K562 (cell line): Measurements from ENCODE around the gene ERP44. TPM values are rescaled to one million over a fixed set of nuclear protein-coding genes. Genes with fewer than 3 reads are reported as not detected.

Source experiments
- ATAC-seq: fragments of 200-7000 bp; cut with Tn5 transposase; 3 replicates; pipeline ENCODE4 v1.9.1; 2020; ENCODE audit warnings: moderate library complexity
- BruUV-seq: library from RNA; stranded (reverse); fragments of 400-500 nt; replicated peaks from 2 replicates; lab custom pipeline; 2021; lab: Mats Ljungman, UMichigan
- CTCF ChIA-PET: fragments of 300-600 bp; formaldehyde crosslinking; extraction: SDS; loops from one replicate; lab custom pipeline; 2021; ENCODE audit warnings: low intra/inter-chr PET ratio; lab: Yijun Ruan, JAX
- POLR2A ChIA-PET: fragments of 300-600, 350-650 bp; sonication (Branson Sonifier 250); formaldehyde crosslinking; extraction: SDS; loops from one replicate; lab custom pipeline; 2021; ENCODE audit warnings: antibody characterized with exemption, inconsistent platforms; lab: Yijun Ruan, JAX
- DNase-seq, 4 experiments: peaks; one replicate each; pipeline versions ENCODE4 v3.0.0 to v3.0.0-alpha.2; 2011 to 2018; ENCODE audit warnings: low spot score in 3 of 4, mixed read lengths in 3 of 4; ENCODE audit errors: extremely low read depth in 1 of 4
- FAIRE-seq: peaks from 2 replicates; lab custom pipeline; 2011; peaks lifted over from hg19 to GRCh38; lab: Jason Lieb, UNC
- H2AFZ ChIP-seq: 2 replicates; pipeline ENCODE4 v1.6.0; 2011; ENCODE audit warnings: low read depth, low read length, control low read depth, inconsistent platforms
- H3K27ac ChIP-seq: fragments of 200-600 bp; 3 replicates; pipeline ENCODE4 v1.8.0; 2011; ENCODE audit warnings: low read depth, mild to moderate bottlenecking, control low read depth, inconsistent platforms, low read length, moderate library complexity, mixed read lengths; ENCODE audit errors: extremely low read depth
- H3K27me3 ChIP-seq, 2 experiments: fragments of 300-600 bp in 1 of 2; 2 replicates in 1 of 2; 3 replicates in 1 of 2; pipeline versions ENCODE4 v1.6.0 to v1.8.0; 2011; ENCODE audit warnings: inconsistent platforms in 2 of 2, low read length in 2 of 2, mild to moderate bottlenecking in 1 of 2, mixed read lengths in 1 of 2, moderate library complexity in 1 of 2; ENCODE audit not compliant: control insufficient read depth in 2 of 2, insufficient read depth in 2 of 2
- H3K36me3 ChIP-seq: fragments of 300-600 bp; 3 replicates; pipeline ENCODE4 v1.8.0; 2011; ENCODE audit warnings: mild to moderate bottlenecking, low read length, inconsistent platforms; ENCODE audit not compliant: control insufficient read depth, insufficient read depth
- H3K4me1 ChIP-seq, 2 experiments: fragments of 200-600 bp in 1 of 2; replicated peaks in 1 of 2; 2 replicates in 1 of 2; 3 replicates in 1 of 2; pipeline versions ENCODE4 v1.5.1 to v1.8.0; 2011; ENCODE audit warnings: inconsistent platforms in 2 of 2, low read length in 2 of 2, mild to moderate bottlenecking in 1 of 2, mixed read lengths in 1 of 2, moderate library complexity in 1 of 2; ENCODE audit not compliant: control insufficient read depth in 2 of 2, insufficient read depth in 2 of 2
- H3K4me2 ChIP-seq: 2 replicates; pipeline ENCODE4 v1.6.1; 2011; ENCODE audit warnings: low read length, control low read depth, inconsistent platforms, mixed read lengths; ENCODE audit not compliant: insufficient read depth
- H3K4me3 ChIP-seq: fragments of 200-600 bp; sonication (generic), shearing (Covaris generic); 2 replicates; pipeline ENCODE4 v1.5.1; 2016; ENCODE audit warnings: control low read depth, inconsistent platforms
- H3K79me2 ChIP-seq: fragments of 200-600 bp; 3 replicates; pipeline ENCODE4 v1.8.0; 2011; ENCODE audit warnings: low read length, inconsistent platforms; ENCODE audit not compliant: control insufficient read depth, insufficient read depth
- H3K9ac ChIP-seq, 2 experiments: 2 replicates each; pipeline versions ENCODE4 v1.6.0 to v1.6.1; 2011; ENCODE audit warnings: low read depth in 2 of 2, low read length in 2 of 2, control low read depth in 1 of 2, inconsistent platforms in 1 of 2, mild to moderate bottlenecking in 1 of 2, mixed read lengths in 1 of 2; ENCODE audit not compliant: insufficient read depth in 1 of 2
- H3K9me1 ChIP-seq: one replicate; pipeline ENCODE4 v1.6.0; 2011; ENCODE audit warnings: inconsistent platforms, mild to moderate bottlenecking, low read length, moderate library complexity; ENCODE audit not compliant: control insufficient read depth, insufficient read depth
- H3K9me3 ChIP-seq: replicated peaks from 2 replicates; pipeline ENCODE4 v1.5.1; 2011; ENCODE audit warnings: low read depth, low read length, inconsistent platforms; ENCODE audit not compliant: control insufficient read depth, insufficient read depth
- H4K20me1 ChIP-seq: replicated peaks from 2 replicates; pipeline ENCODE4 v1.6.1; 2011; ENCODE audit warnings: low read length, inconsistent platforms, mixed read lengths; ENCODE audit not compliant: control insufficient read depth, insufficient read depth
- MXD1 ChIP-seq: fragments of 250-450 bp; sonication (Bioruptor Pico); IDR thresholded peaks from 2 replicates; pipeline ENCODE4 v1.8.0; 2021; ENCODE audit warnings: borderline replicate concordance, mild to moderate bottlenecking, moderate library complexity; ENCODE audit not compliant: poor library complexity, severe bottlenecking
- PRPF4 ChIP-seq: fragments of 200-400 bp; formaldehyde crosslinking; IDR thresholded peaks from one replicate; pipeline ENCODE4 v1.6.1; 2017; ENCODE audit warnings: low read length, low read depth, mild to moderate bottlenecking; ENCODE audit not compliant: insufficient read depth, poor library complexity, severe bottlenecking
- SMARCA4 ChIP-seq: fragments of 450-650 bp; IDR thresholded peaks from 2 replicates; pipeline ENCODE4 v1.6.1; 2016
- ZBTB40 ChIP-seq, 2 experiments: fragments of 450-650 bp in 1 of 2; sonication (generic) in 1 of 2; formaldehyde crosslinking in 1 of 2; IDR thresholded peaks; 2 replicates each; pipeline versions ENCODE4 v1.7.1 to v1.9.0; 2016 to 2022; ENCODE audit warnings: inconsistent platforms in 1 of 2, mild to moderate bottlenecking in 1 of 2, missing genetic modification reagents in 1 of 2
- ZBTB5 ChIP-seq: fragments of 450-650 bp; IDR thresholded peaks from 2 replicates; pipeline ENCODE4 v1.6.1; 2017; ENCODE audit warnings: antibody characterized with exemption
- WGBS: fragments of 100-300 bp; shearing (Covaris generic); methylation state at CpG from one replicate; pipeline ENCODE4 v1.1.6; 2016; ENCODE audit warnings: low coverage, mixed read lengths; ENCODE audit not compliant: insufficient coverage; ENCODE audit errors: missing lambda C conversion rate; 5-methylcytosine and 5-hydroxymethylcytosine counted together
- in situ Hi-C: fragments of 300-500 bp; cut with MboI; formaldehyde crosslinking; loops from 4 replicates; pipeline ENCODE4 v1.15.0; 2018; ENCODE audit warnings: inconsistent platforms, mixed read lengths
- intact Hi-C: fragments of 100-400 bp; cut with micrococcal nuclease; formaldehyde crosslinking; loops from 2 replicates; pipeline ENCODE4 v1.14.2; 2022
- polyA plus RNA-seq, 8 experiments: library from polyadenylated mRNA; depleted of rRNA in 4 of 8; stranded (reverse) in 5 of 8; unstranded in 3 of 8; fragments of >200 nt; fragmentation: Nextera tagmentation in 2 of 8; fragmentation: Illumina TruSeq in 1 of 8; extraction: Ambion mirVana in 2 of 8; extraction: Trizol in 1 of 8; gene quantifications; 2 replicates each; pipeline versions ENCODE4 v1.2.1 to v1.2.3, GENCODE V29; 2011 to 2014; ENCODE audit warnings: inconsistent platforms in 1 of 8, missing spikeins in 1 of 8
- total RNA-seq, 7 experiments: library from RNA; depleted of rRNA in 6 of 7; stranded (reverse); fragments of >200 nt in 6 of 7; fragmentation: Illumina TruSeq in 2 of 7; extraction: Trizol in 2 of 7; gene quantifications; 2 replicates each; pipeline versions ENCODE4 v1.2.1 to v1.2.3, GENCODE V29; 2011 to 2021; ENCODE audit warnings: low replicate concordance in 1 of 7

The ERP44 gene
- total and polyA plus RNA-seq, 9 of the 15 experiments (the other 6 are each of a cell fraction or from before 2014, with no cell fraction given), result 9.2 to 23.4 (median 13.6) TPM

GRCh38 chr9:100112677-100113336 lies 14.0 kb upstream of the ERP44 start:
- no peaks in the 10 kb centered on the region for H3K27me3 ChIP-seq
- no peaks in the 10 kb centered on the region for H3K9me1 ChIP-seq
- no peak overlapping the region for H3K4me3 ChIP-seq
- DNase-seq (no peak), FAIRE-seq (no peak), ATAC-seq (no peak)
- no peaks in the 10 kb centered on the region for H3K9me3 ChIP-seq
- H3K79me2 ChIP-seq, result 0 out of 3 replicates have a peak, but pooled peaks cover 3% of the 10 kb centered on the region
- H3K36me3 ChIP-seq, result peaks cover 17% of the 10 kb centered on the region; the same call in 2 of the 3 replicates
- no peaks in the 10 kb centered on the region for H4K20me1 ChIP-seq
- H3K27ac ChIP-seq, result no peak overlapping the region
- no peak overlapping the region for H3K9ac ChIP-seq
- intact Hi-C loops, result no loop called here
- in situ Hi-C loops, result no loop called here
- H3K4me2 ChIP-seq, result no peak overlapping the region
- 64% methylated on average over 1 of the region's 2 CpGs for WGBS
- no TSS peak for BruUV-seq
- H3K4me1 ChIP-seq, result no peaks in the 10 kb centered on the region
- CTCF ChIA-PET, result no interaction called here
- peak; percentile 83 for TF ChIP-seq ZBTB40 (IDR thresholded peaks at IDR 0.05)
- TF ChIP-seq ZBTB40 (CRISPR knock-in tag; IDR thresholded peaks at IDR 0.05), result no peak
- TF ChIP-seq ZBTB5, result no peak
- no peak for TF ChIP-seq PRPF4
- TF ChIP-seq MXD1 (CRISPR knock-in tag), result no peak
- TF ChIP-seq SMARCA4, result no peak
- no peak overlapping the region for H2AFZ ChIP-seq
- POLR2A ChIA-PET, result interaction anchor here (0.6 to 1.6 kb wide), 3 partner anchors 14 to 388 kb away, joined by 3 to 4 read pairs (median 4); partner anchors contain the start of gene NR4A3
